CD4-positive, alpha-beta T cell treated with Interleukin-6 for 4 hours (primary cell): ENCODE data around the gene EEF1A2.

Source experiments
- DNase-seq: peaks from one replicate; pipeline ENCODE4 v3.0.0-alpha.2; 2020; ENCODE audit warnings: mixed read lengths

Gene EEF1A2

DNA sequence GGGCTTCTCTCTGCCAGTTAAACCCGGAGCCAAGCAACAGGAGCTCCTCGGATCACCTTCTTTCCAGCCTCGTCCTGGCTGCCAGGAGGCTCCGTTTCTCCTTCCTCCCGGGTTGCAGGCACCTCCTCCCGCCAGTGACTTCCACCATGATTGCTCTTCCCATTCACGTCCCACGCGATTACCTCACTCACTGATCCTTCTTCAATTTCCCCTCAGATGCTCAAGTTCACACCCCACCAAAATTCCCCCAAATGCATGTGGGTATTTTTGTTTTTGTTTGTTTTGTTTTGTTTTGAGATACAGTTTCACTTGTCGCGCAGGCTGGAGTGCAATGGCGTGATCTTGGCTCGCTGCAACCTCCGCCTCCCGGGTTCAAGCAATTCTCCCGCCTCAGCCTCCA is 51.6 kb downstream of the EEF1A2 start:
- no peak for DNase-seq

DNA sequence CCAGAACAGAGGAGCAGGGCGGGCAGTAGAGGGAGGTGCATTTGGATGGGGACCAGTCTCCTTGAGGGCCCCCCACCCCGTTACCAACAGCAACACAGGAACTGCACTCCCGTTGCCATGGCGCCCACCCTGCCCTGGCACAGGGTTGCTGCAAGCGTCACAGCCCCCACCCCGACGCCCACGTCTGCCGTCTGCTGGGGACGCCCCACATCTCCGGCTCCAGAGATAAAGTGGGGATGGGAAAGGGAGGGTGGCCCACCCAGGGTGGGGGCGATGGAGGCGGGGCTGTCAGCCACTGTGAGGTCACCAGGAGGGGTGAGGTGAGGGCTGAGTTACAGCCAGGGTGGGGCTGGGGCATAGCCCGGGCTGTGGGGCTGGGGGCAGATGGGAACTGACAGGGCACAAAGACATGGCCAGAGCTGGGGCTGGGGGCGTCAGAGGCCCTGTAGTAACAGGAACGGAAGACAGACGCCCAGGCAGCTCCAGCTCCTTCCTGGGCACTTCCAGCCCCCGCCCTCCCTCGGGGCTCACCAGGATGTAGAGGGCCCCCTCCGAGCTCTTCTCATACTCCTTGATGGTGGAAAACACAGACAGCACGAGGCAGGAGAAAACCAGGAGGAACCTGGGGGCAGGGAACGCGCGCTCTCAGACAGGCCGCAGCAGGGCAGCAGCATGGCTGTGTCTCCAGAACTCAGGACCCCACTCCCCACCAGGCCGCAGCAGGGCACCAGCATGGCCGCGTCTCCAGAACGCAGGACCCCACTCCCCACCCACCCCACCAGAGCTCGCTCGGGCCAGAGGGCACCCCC is 52.5 kb downstream of the EEF1A2 start:
- DNase-seq = no peak

DNA sequence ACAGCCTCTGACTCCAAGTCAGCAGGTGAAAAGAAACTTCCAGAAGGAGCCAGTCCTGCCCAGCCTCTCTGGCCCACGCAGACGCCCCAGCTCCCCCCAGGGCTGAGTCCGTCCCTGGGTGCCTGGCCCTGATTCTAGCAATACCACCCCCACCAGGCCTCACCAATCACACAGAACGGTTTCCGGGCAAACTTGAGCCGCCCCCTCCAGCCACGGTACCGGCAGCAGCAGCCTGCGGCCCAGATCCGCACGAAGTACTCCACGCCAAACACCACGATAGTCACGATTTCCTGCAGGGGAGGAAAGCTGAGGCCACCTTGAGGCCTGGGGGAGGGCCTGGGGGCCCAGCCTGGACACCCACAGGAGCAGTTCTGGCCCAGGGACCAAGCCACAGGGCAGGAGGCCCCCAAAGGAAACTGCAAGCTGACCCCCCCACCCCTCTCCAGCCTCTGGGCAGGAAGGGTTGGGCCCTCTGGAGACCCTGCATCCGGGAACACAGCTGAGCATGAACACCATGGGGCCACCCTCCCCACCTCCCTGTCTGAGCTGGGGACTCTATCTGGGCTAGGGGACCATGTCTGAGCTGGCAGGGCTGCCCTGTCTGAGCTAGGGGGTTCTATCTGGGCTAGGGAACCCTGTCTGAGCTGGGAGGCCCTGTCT is 53.7 kb downstream of the EEF1A2 start:
- no peak for DNase-seq

DNA sequence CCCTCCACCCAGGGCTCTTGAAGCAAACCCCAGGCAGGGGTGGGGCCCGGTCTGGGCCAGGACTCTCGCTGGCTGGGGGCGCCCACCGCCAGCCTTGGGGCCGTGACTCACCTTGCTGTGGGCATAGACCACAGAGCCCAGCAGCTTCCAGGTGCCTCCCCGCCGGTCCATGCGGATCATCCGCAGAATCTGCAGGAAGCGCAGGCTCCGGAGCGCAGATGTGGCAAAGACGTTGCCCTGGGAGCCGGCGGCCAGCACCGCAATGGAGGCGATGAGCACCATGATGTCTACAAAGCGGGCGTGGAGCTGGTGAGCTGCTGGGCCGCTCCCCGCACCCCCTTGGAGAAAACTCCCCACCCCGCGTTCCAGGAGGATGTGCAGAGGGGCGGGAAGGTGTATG is 54.3 kb downstream of the EEF1A2 start:
- DNase-seq = no peak

DNA sequence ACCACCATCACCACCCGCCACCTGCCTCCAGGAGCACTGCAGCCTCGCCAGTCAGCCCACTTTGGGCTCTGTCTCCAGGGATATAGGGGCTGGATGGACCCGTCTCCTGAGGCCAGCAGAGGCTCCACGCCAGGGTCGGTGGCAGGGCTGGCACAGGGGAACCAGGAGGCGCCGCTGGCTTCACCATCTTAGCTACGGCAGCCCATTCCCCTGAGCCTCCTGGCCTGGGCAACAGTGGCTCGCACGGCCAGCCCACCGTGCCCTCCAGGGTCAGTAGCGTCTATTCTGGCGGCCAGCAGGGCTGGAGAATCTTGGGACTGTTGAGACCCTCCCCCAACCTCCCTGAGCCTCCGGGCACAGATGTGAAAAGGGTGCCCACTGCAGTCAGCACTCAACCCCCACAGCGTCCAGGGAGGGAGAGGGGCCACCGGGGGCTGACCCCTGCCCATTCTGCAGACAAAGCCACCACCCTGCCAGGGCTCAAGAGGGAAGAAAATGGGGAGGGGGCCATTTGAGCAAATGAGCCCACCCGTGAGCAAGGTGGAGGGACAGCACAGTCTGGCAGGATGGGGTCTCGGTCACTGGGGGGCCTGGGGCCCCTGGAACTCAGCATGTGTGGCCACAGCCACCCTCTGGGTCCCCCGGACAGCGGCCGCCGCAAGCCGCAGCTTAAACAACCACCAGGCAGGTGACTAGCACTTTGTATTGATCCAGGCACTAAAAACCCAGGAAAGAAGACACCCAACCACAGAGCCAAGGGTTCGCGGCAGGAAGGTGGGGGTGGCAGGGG is 55.1 kb downstream of the EEF1A2 start:
- no peak for DNase-seq

DNA sequence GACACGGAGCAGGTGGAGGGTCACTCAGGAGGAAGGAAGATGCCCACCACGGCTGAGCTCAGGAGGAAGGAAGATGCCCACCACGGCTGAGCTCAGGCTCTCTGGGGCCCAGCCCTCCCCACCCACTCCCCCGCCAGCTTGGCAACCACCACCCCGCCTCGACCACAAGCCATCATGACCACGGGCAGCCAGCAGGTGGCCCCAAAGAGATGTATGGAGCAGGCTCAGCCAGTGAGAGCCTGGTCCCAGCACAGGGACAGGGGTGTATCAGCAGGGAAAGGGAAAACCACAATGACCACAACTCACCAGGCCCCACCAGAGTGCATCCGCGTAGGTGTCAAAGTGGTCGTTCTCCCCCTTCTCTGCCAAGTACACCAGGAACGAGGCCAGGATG is 56.8 kb downstream of the EEF1A2 start:
- peak; percentile 63 for DNase-seq

DNA sequence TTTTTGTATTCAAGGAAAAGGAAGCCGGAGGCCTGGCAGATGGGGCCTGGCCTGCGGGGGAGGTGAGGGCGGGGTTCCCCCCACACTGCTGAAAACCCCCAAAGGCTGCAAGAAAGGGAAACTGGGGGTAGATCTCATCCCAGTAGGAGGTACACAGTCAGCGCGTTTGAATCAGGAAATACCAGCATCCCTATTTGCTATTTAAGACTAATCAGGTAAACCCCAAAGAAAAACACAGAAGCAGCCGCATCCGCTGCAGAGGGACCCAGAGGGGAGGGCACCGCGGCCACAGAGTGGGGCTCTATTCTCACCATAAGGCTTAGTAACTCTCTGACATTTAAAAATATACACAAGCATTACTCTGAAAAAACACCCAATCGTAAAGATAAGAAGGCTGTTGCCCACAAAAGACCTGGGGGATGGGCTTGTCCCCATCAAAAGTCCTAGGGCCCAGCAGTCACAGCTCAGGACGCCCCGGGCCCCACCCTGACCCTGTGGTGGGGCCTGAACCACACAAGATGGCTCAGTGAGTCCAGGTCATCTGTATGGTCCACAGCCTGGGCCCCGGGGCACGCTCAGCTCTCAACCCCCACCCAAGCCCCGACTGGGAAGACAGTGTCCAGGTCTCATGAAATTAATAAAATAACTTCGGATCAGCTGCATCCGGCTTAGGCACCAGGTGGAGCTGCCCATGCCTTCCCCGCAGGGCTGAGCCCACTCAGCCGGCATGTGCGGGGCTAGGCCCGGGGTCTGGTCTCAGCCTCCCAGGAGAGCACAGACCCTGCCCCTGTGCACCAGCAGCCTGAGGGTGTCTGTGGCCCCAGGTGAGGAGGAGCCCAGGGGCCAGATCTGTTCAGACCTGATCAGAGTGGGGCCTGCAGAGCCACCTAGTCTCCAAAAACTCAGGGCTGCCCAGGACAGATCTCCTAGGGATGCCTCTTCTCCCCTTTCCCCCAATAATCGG is 57.5 kb downstream of the EEF1A2 start:
- peak; percentile 48 for DNase-seq

DNA sequence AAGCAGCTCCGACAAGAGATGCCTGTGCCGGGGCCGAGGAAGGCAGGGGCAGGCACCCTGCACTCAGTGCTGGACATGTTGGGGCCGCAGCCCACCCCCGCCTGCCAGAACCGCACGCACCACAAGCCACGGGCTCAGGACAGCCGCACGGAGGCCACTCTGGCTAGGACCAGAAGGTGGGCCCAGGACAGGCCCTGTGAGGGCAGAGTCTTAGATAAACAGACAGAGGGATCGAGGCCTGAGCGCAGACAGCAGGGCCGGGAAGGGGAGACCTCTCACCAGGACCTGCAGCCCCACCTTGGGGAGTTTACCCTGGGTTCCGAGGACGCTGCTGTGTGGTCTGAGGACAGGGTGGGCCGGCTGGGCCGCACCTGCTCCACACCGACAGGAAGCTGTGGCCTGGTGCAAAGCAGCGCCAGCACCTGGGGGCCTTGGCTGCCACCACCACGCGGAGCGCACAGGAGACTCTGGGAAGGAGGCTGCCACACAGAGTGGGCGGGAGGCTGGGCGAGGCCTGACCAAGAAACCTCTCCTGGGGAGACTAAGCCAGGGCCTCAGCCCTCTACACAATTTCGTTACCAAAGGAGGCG is 58.4 kb downstream of the EEF1A2 start:
- no peak for DNase-seq

DNA sequence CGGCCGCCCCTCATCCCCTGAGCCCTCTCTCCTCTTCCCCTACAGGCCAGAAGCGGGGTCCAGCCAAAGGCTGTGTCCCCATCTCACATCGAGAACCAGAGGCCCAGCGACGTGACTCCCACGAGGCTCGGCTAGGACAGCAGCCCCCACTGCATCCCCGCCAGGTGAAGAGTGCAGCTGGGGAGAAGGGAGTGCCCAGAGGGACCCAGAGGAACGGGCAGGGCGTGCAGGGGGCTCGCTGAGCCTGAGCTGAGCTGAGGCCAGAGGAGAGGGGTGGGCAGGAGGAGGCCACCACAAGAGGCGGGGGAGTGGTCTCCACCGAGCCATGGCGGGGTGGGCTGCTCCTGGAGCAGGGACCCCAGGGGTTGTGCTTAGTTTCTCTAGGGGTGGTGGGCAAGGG is 59.0 kb downstream of the EEF1A2 start:
- no peak for DNase-seq

DNA sequence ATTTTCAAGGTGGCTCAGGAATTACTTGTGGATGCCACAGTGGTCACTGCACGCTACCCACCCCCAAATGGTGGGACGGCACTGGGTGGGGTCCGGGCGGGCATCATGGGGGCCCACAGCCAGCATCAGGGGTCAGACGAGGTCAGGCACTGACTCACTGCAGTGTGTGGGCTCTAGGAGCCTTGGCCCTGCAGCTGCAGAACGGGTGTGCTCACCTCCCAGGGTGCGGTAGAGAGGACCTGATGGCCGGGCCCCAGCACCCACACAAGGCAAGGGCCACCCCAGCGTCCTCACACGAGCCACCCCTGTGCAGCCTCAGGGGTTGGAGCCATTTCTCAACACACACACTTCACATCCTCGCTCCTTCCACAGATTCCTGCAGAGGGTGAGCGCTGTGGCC is 60.8 kb downstream of the EEF1A2 start:
- no peak for DNase-seq
